GM21381 (cell line): Measurements from ENCODE around the gene ZDHHC5.

Source experiments
- ATAC-seq: cut with Tn5 transposase; IDR thresholded peaks from one replicate; pipeline ENCODE4 v1.9.1; 2021; ENCODE audit warnings: mild to moderate bottlenecking, moderate library complexity; ENCODE audit not compliant: unreplicated experiment

ZDHHC5 gene, protein sequence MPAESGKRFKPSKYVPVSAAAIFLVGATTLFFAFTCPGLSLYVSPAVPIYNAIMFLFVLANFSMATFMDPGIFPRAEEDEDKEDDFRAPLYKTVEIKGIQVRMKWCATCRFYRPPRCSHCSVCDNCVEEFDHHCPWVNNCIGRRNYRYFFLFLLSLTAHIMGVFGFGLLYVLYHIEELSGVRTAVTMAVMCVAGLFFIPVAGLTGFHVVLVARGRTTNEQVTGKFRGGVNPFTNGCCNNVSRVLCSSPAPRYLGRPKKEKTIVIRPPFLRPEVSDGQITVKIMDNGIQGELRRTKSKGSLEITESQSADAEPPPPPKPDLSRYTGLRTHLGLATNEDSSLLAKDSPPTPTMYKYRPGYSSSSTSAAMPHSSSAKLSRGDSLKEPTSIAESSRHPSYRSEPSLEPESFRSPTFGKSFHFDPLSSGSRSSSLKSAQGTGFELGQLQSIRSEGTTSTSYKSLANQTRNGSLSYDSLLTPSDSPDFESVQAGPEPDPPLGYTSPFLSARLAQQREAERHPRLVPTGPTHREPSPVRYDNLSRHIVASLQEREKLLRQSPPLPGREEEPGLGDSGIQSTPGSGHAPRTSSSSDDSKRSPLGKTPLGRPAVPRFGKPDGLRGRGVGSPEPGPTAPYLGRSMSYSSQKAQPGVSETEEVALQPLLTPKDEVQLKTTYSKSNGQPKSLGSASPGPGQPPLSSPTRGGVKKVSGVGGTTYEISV

DNA sequence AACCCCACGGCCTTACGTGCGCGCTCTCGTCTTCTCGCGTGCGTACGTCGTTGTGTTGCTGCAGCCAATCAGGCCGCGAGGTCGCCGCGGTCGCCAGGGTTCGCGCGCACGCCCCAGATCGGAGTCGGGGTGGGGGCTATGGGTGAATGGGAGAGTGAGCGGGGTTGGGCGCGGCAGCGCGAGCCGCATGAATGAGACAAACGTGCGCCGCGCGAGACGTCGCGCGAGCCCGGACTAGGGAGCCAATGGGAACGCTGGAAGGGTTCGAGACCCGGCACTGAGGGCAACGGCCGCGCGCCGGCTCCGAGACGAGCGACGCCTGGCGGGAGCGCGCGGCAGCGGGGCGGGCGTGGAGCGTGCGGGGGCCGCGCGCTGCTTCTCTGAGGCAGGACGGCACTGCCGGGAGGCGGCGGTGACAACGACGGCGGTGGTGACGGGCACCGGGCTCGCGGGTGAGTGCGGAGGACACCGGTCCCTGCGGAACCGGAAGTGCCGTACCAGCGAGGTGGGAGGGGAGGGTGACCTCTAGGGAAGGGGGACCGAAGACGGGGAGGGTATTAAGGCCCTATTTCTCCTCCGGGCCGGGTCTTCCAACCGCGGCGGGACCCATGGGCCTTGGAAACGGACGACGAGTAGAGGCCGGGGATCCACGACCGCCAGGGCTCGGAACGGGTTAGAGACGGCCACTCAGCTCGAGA, at the start of gene ZDHHC5:
Gene ZDHHC5, plus strand, starts transcription at position 379 of the 698 bp plus-strand sequence. CDS start 4,977 bp downstream, outside the sequence.
- peak; percentile 80 for ATAC-seq

- no peak for ATAC-seq
Observed at GRCh38 chr11:57618438-57618837, 49.5 kb upstream of the ZDHHC5 start.

- no peak for ATAC-seq
Observed at GRCh38 chr11:57619331-57619730, 48.6 kb upstream of the ZDHHC5 start.

DNA sequence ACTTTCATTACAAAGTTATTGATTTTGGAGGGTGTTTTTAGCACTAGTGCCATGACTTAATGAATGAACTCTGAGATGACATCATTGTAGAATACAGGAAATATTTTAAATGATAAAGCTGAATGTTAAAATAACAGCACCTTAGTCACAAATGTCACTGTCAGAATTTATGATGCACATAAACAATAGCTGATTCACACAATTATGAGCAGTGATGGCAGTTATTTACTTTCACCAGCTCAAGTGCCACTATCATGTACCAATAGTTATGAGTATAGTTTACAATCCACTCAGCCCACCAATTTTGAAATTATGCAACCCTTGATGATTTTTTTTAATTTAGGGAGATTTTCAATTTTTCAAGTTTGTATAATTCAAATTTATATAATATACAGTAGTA, 47.4 kb upstream of the ZDHHC5 start:
- ATAC-seq, result no peak

DNA sequence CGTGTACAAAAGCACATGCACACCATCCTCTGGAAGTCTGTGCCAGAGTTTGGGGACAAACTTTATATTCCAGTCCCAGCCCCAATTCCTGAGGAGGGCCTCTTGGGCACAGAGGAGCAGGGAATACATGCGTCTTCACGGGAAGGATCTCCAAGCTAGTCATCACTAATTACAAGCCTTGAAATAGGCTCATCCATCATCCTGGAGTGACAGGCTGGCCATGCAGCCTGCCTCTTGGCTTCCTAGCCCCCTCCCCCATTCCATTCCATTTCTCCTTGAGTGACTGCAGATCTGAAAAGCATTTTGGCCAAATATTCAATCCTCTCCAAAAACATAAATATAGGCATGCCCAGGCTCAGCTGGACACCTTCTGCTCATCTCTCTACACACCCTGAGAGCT, 45.7 kb upstream of the ZDHHC5 start:
- ATAC-seq, result no peak

GRCh38 chr11:57624864-57625263, 43.0 kb upstream of the ZDHHC5 start:
- no peak for ATAC-seq

GRCh38 chr11:57626895-57627294, 41.0 kb upstream of the ZDHHC5 start:
- no peak for ATAC-seq

DNA sequence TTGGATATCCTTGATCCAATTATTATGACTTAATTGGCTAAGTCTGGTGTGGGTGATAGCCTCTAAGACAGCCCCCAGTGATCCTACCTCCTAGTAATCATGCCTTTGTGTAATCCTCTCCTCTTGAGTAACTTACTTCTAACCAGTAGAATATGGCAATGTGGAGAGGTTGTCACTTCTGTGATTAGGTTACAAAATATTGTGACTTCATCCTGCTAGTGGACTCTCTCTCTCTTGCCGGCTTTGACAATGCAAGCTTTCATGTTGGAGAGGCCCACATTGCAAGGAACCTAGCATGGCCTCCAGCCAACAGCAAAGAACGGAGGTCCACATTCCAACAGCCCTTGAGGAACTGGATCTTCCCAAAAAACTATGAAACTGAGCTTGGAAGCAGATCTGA, 37.7 kb upstream of the ZDHHC5 start:
- no peak for ATAC-seq

GRCh38 chr11:57632116-57632515, 35.8 kb upstream of the ZDHHC5 start:
- ATAC-seq, result no peak

DNA sequence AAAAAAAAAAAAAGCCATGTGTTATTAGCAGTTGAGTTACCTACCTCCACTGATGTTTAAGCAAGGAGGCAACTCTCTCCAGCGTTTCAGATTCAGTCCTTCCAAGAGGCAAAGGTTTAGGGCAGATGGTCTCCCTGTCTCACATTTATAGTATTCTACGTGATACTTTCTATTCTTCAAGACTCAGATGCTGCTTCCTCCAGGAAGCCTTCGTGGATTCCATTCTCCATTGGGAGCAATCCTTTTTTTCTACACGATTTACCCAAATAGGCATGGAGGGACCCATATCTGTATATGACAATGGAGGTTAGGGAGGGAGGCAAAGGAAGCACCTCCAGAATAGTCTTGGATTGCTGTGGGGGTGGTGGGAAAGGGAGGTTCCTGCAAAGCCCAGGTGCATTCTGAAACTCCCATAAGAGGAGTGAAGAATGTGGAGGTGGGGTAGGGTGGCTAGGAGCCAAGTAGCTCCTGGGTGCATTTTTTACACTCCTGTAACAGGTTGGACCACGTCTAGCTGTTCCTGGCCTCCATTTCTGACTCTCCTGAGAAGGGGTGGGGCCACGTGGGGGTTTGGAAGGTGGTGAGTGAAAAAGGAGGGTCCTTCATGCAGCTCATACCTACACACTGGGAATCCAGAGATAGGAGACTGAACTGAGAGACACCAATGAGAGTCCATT, 34.4 kb upstream of the ZDHHC5 start:
- ATAC-seq, result no peak

DNA sequence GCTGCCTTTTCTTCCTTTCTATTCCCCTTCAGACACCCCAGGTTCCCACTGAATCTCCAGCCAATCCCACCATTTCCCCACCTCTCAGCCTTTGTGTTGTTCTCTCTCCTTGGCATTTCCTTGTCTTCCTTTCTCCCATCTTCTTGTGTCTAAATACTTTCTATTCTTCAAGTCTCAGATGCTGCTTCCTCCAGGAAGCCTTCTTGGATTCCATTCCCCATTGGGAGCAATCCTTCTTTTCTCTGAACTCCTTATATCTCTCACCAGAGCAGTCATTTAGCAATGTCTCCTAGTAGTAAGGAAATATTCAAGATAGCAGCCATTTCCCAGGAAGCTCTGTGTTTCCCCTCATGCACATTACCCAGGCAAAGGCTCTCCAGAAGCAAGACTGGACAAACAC, 33.6 kb upstream of the ZDHHC5 start:
- no peak for ATAC-seq

- no peak for ATAC-seq
Observed at GRCh38 chr11:57635246-57635645, 32.7 kb upstream of the ZDHHC5 start.

GRCh38 chr11:57637626-57638004, 30.3 kb upstream of the ZDHHC5 start:
- no peak for ATAC-seq

DNA sequence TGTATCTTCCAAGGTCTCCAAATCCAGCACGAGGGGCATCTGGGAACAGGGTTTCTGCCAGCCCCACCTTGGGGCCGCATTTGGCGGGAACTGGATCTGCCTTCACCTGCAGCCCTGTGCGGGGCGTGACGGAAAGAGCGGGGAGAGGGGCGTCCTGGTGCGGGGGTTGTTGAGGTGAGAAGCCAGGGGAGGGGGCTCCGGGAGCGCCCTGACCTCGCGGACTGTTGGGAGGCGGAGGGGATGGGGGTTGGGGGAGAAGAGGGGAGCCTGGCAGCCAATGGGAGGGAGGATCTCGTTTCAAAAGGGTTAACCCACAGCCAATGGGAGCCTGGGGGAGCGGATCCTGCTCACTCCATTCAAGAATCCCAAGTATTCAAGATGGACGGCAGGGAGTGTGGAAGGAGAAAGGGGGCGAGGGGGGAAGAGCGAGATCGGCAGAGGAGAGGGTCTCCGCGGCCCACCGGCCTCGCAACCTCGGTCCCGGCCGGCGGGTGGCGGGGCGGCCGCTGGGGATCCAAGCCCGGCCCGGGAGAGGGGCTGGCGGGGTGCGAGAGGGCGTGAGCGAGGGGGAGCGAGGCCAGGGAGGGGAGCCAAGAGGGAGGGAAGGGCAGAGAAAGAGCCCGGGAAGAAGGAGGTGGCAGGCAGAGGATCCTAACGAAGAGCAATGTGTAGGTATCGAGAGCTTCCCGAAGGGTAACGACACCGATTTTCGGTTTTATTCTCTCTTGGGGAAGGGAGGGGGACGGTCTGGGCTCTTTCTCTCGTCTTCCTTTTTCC, 29.7 kb upstream of the ZDHHC5 start:
- ATAC-seq, result peak; percentile 46

GRCh38 chr11:57638811-57639320, 29.0 kb upstream of the ZDHHC5 start:
- ATAC-seq, result no peak

DNA sequence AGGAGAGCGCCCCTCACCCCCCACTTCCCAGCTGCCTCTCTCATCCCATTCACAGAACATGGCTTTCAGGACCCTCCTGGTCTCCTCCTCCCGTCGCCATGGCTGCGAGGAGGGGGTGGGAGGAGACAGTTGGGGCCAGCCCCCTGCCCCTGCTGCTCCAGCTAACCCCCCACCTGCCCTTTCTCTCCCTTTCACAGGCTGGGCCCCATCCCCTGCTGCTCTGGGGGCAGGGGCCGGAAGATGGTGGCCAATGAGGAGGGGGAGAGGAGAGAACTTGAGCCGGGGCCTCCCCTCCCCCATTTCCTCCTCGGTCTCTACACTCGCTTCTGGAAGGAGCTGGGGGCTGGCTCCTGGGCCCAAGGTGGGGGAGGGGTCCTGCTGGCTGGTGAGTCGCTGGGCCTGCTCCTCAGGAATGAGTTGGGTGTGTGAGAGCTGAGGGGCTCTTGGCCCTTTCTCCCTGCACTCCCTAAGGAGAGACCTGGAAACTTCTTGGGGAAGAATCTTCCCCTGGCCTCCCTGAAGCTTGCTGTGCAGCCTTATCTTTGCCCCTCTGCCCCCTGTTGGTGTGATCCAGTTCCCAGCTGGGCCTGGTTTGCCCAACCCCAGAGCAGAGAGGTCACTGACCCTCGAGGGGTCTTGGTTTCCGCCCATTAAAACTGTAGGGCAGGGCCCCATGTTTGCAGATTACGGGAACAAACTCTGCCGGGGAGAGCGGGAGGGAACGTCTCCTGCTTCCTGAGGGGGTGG, 28.4 kb upstream of the ZDHHC5 start:
- no peak for ATAC-seq

GRCh38 chr11:57640068-57640800, 27.7 kb upstream of the ZDHHC5 start:
- no peak for ATAC-seq

DNA sequence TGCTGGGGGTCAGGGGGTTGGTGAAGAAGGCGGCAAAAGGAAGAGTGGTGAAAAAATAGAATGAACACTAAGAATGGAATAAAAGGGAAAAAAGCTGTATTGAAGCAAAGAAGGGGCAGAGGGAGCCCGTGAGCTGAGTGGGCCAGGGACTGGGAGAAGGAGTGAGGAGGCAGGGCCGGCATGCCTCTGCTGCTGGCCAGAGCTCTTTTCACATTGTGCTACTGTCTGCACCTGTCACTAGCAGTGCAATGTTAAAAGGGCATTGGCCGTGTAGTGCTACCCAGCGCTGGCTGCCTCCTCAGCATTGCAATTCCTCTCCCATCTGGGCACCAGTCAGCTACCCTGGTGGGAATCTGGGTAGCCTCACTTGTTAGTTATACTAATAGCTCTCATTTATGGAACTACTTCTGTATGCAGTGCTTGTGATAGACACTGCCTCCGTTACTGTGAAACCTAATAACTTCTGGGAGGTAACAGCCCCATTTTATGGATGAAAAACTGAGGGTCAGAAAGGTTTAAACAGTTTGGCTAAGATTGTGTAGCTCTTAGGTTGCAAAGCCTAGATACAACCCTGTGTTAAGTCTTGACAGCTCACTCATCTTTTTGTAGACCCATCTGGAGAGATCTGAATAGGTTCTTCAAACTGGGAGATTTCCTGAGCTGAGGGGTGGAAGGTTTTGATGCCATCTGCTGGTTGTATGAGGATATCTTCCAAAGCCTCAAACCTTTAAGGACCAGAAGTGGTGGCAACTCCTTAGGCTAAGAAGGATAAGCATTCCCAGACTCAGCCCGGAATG, 26.7 kb upstream of the ZDHHC5 start:
- no peak for ATAC-seq
